ENCODE measurements around the gene ZNF410. TPM values are rescaled to one million over a fixed set of nuclear protein-coding genes. Genes with fewer than 3 reads are reported as not detected.
A peak's percentile ranks its signal among the peaks of the same experiment; 100 is the strongest.

ZNF410 gene
- polyA plus RNA-seq, 3 donors, result 12.6 to 38.1 (median 28.5) TPM

DNA sequence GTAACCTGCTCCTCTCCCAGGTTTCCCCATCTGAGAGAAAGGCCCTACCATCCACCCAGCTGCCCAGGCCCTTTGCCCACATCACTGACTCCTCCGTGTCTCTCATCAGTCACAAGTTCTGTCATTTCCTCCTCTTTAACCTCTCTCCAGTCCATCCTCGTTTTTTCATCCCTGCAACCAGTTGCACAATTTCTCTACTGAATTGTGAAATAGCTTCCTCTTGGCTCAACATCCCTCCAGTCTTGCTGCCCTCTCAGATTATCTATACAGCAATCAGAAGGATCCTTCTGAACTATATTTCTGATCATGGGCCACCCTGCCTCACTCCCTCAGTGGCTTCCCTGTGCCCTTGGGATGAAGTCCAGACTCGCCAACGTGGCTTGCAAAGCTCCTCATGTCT is 56.4 kb downstream of the ZNF410 start:
- H3K27ac ChIP-seq (ENCODE audit: low read depth, low read length), result no peak overlapping the region
- WGBS, 3 donors, result 22 to 57% (median 27%) methylated on average over 4 of the region's 4 CpGs

DNA sequence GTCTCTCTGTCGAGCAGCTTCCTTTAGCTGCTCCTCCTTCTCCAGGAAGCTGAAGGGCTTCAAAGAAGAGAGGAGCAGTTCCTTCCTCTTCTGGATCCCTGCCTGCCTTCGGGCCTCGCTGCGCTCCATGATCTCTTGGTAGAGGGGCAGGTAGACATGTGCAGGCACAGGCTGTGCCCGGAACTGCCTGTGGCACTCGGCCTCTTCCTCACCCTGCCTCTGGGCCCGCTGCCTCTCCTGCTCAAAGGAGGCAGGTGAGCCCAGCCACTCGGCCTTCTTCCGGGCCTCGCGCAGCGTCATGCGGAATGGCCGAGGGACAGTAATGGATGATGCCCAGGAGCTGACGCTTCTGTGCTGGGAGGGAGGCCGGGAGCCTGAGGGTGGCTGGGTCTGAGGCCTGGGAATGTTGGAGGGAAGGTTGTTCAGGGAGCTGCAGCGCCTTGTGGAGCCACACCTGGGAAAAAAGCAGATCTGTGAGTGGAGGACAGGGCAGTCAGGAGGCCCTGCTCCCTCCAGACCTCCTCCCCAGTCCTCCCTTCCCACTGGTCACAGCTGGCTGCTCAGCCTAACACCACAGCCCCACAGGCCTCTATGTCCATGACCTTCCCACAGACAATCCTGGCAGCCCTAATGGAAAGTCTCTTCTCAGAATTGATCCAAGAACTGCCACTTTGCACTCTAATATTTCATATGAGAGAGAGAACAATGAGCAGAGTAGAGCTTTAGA is 57.9 kb downstream of the ZNF410 start:
- 70 to 84% (median 82%) methylated on average over 17 of the region's 17 CpGs for WGBS, 3 donors
- H3K27ac ChIP-seq (ENCODE audit: low read depth, low read length), result no peak overlapping the region

DNA sequence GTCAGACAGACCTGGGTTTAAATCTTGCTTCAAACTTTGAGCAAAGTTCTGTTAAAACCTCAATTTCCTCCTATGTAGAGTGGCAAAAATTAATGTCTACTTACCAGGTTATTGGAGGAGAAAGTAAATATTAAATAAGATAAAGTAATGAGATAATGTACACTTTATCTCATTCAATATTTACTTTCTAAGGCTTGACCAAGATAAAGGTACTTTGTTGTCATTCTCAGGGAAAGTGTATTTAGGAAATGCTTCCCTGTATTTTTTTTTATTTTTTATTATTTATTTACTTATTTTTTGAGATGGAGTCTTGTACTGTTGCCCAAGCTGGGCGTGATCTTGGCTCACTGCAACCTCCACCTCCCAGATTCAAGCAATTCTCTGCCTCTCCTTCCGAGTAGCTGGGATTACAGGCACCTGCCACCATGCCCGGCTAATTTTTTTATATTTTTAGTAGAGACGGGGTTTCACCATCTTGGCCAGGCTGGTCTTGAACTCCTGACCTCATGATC is 58.6 kb downstream of the ZNF410 start:
- 42 to 82% (median 72%) methylated on average over 4 of the region's 4 CpGs for WGBS, 3 donors
- no peak overlapping the region for H3K27ac ChIP-seq (ENCODE audit: low read depth, low read length)

DNA sequence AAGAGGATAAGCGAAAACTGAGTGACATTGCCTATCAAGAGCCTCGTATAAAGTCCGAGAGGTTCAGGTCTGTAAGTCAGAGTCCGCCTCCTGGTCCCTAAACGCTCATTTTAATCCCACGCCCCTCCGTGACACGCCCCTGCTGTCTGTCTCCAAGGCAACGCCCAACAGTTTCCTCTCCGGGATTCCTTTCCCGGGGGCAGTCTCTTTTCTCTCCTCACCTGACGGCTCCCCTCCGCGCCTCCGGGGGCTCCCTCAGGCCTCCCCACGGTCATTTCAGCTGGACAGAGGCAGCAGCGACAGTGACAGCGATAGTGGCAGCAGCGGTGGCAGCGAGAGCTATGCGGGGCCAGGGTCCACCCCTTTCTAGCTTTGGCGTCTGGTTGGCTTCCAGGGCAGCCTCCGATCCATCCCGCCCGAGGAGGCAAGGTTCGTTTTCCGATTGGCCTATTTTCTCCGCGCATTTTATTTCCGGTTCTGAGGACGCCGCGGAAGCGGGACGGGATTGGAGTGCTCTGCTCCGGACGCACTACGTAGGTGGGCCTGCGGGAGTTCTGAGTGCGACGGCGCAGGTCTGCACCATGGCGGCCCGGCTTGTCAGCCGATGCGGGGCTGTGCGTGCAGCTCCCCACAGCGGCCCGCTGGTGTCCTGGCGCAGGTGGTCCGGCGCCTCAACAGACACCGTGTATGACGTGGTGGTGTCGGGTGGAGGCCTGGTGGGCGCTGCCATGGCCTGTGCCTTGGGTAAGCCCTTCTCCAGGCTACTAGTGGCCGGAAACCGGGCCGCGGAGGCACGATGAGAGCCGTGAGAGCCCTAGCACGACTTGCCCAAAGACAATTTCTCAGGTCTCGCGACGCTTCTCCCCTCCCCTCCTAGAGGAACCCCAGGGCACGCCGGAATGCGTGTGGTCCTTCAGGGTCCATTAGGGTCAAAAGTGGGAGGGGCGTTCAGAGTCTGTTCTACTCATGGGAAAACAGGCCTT is 63.4 kb downstream of the ZNF410 start, which contains the start of the genes COQ6 and FAM161B:
TSS of gene COQ6 (plus strand) at position 551 of the 983 bp plus-strand sequence. CDS start at position 582, 31 bp downstream.
TSS of gene FAM161B (minus strand) at position 343 of the 983 bp plus-strand sequence. CDS start at position 275, 68 bp downstream.
- peak within 1 kb of the TSS; percentile 80 for H3K27ac ChIP-seq (ENCODE audit: low read depth, low read length)
- WGBS, 3 donors, result 0 to 1% (median 0%) methylated on average over 70 of the region's 70 CpGs

DNA sequence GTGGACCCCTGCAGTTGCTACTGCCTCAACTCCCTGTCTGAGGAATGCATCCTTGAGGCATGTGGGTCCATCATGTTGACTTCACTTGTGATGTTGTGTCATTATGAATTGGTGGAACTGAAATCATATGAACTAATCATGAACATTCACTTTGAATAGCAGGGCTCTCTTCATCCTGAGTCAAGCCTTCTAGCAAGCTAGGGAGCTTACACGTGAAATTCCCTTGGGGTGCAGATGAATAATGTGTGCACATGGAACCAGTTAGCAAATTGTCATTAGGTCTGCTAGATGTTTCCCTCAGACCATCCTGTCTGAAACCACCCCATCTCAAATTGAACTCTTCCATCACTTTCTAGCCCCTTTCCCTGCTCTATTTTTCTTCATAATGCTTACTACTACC is 67.1 kb downstream of the ZNF410 start:
- 54 to 83% (median 60%) methylated on average over 1 of the region's 1 CpG for WGBS, 3 donors
- no peak overlapping the region for H3K27ac ChIP-seq (ENCODE audit: low read depth, low read length)

DNA sequence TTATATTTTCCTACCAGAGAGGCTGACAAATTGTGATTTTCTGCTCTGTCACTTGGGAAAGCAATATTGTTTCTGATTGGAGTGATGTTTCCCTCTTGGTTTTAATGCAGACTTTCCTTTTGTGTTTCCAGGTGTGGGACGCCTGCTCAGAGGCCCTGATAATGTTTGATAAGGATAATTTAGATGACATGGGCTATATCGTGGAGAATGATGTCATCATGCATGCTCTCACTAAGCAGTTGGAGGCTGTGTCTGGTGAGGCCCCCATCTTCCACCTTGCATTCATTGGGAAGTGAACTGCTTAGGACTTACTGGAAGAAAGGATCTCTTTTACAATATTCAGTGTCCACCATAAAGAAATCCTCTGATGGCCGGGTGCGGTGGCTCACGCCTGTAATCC is 69.0 kb downstream of the ZNF410 start:
- no peak overlapping the region for H3K27ac ChIP-seq (ENCODE audit: low read depth, low read length)
- 89 to 92% (median 89%) methylated on average over 5 of the region's 5 CpGs for WGBS, 3 donors

DNA sequence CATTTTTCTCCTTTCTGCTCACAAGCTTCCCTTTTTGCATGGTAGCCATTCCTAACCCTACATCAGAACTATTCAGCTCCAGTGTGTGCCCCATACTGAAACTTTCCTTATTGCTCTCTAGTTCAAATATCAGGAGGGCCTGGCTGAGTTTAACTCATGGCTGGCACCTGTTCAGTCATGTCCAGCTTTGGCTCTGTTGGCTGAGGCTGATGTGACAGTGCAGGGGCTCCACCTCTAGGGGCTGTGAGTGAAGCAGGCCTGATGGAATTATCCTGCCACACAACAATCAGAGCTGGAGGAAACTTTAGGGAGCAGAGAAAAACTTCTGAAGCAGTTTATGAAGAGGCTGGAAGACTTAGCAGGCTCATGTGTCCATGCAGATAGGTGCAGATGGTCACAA is 71.9 kb downstream of the ZNF410 start:
- no peak overlapping the region for H3K27ac ChIP-seq (ENCODE audit: low read depth, low read length)

DNA sequence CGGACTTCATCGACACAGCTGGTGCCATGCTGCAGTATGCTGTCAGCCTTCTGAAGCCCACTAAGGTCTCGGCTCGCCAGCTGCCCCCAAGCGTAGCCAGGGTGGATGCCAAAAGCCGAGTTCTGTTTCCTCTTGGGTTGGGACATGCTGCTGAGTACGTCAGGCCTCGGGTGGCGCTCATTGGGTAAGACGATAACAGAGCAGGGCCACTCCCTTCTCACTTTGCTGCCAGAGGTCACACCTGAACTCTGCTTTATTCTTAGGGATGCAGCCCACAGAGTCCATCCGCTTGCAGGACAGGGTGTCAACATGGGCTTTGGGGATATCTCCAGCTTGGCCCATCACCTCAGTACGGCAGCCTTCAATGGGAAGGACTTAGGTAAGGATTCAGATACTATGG is 74.5 kb downstream of the ZNF410 start:
- no peak overlapping the region for H3K27ac ChIP-seq (ENCODE audit: low read depth, low read length)
- WGBS, 3 donors, result 88 to 96% (median 90%) methylated on average over 12 of the region's 12 CpGs

DNA sequence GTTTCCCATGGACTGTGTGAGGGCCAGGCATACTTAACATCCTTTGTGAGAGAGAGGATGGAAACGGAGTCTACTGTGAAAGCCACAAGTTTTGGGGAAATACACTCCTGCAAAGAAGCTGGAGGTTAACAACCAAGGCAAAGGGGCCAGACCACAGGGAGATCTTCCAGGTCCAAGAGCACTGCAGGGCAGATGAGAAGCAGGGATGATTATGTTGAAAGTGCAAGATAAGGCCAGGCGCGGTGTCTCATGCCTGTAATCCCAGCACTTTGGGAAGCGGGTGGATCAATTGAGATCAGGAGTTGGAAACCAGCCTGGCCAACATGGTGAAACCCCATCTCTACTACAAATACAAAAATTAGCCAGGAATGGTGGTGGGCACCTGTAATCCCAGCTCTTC is 78.6 kb downstream of the ZNF410 start:
- H3K27ac ChIP-seq (ENCODE audit: low read depth, low read length), result no peak overlapping the region
- 96 to 97% (median 97%) methylated on average over 4 of the region's 4 CpGs for WGBS, 3 donors

DNA sequence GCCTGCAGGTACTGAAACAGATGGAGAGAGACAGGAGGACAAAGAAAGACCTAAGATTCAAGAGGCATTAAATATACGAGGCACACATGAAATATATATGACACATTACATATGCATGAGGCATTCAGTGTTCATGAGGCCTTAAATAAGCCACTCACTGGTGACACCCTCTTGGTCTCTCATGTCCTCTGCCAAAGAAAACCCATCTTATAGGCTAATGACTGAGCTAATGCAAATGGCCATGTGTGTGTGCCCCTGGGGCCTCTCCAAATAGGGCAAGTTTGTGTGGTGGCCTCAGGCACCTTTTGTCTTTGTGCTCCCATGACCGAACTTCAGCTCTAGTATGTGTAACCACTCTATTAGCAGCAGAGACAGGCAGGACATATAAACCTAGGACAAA is 82.2 kb downstream of the ZNF410 start:
- 70 to 93% (median 93%) methylated on average over 2 of the region's 2 CpGs for WGBS, 3 donors
- H3K27ac ChIP-seq (ENCODE audit: low read depth, low read length), result no peak overlapping the region

DNA sequence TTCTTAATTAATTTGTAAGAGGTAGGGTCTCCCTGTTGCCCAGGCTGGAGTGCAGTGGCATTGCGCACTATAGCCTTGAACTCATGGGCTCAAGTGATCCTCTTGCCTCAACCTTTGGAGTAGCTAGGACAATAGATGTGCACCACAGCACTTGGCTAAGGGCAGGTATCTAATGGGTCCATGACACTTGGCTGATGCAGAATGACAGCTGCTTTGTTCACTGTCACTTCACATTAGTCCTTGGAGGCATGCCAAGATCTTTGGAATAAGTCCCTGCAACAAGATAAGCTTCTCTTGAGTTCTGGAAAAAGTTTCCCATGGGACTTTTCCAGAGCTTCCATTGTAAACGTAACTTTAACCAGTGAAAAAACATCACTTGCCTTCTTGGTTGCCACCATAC is 86.8 kb downstream of the ZNF410 start:
- WGBS, 3 donors, result 69 to 86% (median 81%) methylated on average over 2 of the region's 2 CpGs
- no peak overlapping the region for H3K27ac ChIP-seq (ENCODE audit: low read depth, low read length)

DNA sequence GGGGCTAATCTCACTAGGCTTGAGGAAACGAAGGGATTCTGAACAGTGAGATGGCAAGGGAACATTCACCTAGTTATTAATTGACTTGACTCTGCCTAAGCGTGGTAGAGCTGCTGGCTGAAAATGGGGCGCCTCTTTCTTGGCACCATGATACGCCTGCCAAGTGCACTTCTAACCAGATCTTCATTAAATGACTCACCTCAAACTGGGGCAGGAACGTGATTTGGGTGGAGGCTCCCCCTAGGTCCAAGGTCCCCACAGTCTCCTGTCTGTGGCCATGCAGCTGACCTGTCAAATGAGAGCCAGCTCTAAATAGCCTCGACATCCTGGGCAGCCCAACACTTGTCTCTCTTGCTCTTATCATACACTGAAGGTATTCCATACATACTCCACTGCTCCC is 89.5 kb downstream of the ZNF410 start:
- no peak overlapping the region for H3K27ac ChIP-seq (ENCODE audit: low read depth, low read length)
- 84 to 88% (median 87%) methylated on average over 6 of the region's 6 CpGs for WGBS, 3 donors

DNA sequence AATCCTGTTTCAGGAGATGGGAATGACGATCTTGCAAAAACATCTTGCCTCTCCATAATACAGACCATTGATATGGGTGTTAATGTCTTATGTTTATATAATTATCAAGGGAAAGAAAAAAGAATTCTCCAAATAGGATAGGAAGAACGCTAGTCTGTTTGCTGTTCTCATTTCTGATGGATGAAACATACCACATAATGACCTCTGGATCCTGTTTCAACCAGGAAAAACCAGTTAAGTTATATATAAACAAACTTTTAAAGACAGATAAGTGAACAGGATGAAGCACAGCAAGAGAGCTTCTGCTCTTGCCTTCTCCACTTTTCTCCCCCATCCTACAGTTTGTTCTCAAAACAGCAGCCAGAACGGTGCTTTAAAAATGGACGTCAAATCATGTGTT is 91.2 kb downstream of the ZNF410 start:
- H3K27ac ChIP-seq (ENCODE audit: low read depth, low read length), result no peak overlapping the region
- WGBS, 3 donors, result 50 to 56% (median 56%) methylated on average over 4 of the region's 4 CpGs

Other genes starting within 250 kb of the ZNF410 start
- gene DNAL1, start 241.9 kb upstream of the ZNF410 start, polyA plus RNA-seq, result 1 to 10 TPM; 2.5 to 3.9 (median 3.8) TPM
- gene PNMA1, start 172.5 kb upstream of the ZNF410 start, polyA plus RNA-seq, result 10 to 100 TPM in 2 of 3 donors, 1 to 10 TPM in 1; 7.6 to 41.4 (median 21.6) TPM
- 1 to 10 TPM; 3.2 to 7.5 (median 5.2) TPM for gene PTGR2, start 35.0 kb upstream of the ZNF410 start, polyA plus RNA-seq
- gene FAM161B, start 63.2 kb downstream of the ZNF410 start, polyA plus RNA-seq, result 1 to 10 TPM; 1.3 to 2.7 (median 2.0) TPM
- gene COQ6, start 63.4 kb downstream of the ZNF410 start, polyA plus RNA-seq, result 10 to 100 TPM in 1 of 3 donors, 1 to 10 TPM in 2; 8.4 to 28.8 (median 8.7) TPM
- 1 to 10 TPM; 4.6 to 8.0 (median 6.5) TPM for gene ENTPD5, start 132.4 kb downstream of the ZNF410 start, polyA plus RNA-seq
- 1 to 10 TPM; 1.6 to 7.6 (median 2.4) TPM for gene BBOF1, start 132.5 kb downstream of the ZNF410 start, polyA plus RNA-seq
- gene ALDH6A1, start 197.6 kb downstream of the ZNF410 start, polyA plus RNA-seq, result 10 to 100 TPM; 11.8 to 47.7 (median 25.9) TPM
- 10 to 100 TPM in 1 of 3 donors, 1 to 10 TPM in 2; 2.3 to 16.3 (median 7.8) TPM for gene LIN52, start 198.1 kb downstream of the ZNF410 start, polyA plus RNA-seq

All from adipose tissue (tissue), 3 donors.